K562 (cell line): Measurements from ENCODE around the gene USP32. TPM values are rescaled to one million over a fixed set of nuclear protein-coding genes. Genes with fewer than 3 reads are reported as not detected.

Experiments used
- ATAC-seq: fragments of 200-7000 bp; cut with Tn5 transposase; 3 replicates; pipeline ENCODE4 v1.9.1; 2020; ENCODE audit warnings: moderate library complexity
- BruUV-seq: library from RNA; stranded (reverse); fragments of 400-500 nt; replicated peaks from 2 replicates; lab custom pipeline; 2021; lab: Mats Ljungman, UMichigan
- CTCF ChIA-PET: fragments of 300-600 bp; formaldehyde crosslinking; extraction: SDS; loops from one replicate; lab custom pipeline; 2021; ENCODE audit warnings: low intra/inter-chr PET ratio; lab: Yijun Ruan, JAX
- POLR2A ChIA-PET: fragments of 300-600, 350-650 bp; sonication (Branson Sonifier 250); formaldehyde crosslinking; extraction: SDS; loops from one replicate; lab custom pipeline; 2021; ENCODE audit warnings: antibody characterized with exemption, inconsistent platforms; lab: Yijun Ruan, JAX
- DNase-seq, 4 experiments: peaks; one replicate each; pipeline versions ENCODE4 v3.0.0 to v3.0.0-alpha.2; 2011 to 2018; ENCODE audit warnings: low spot score in 3 of 4, mixed read lengths in 3 of 4; ENCODE audit errors: extremely low read depth in 1 of 4
- FAIRE-seq: peaks from 2 replicates; lab custom pipeline; 2011; peaks lifted over from hg19 to GRCh38; lab: Jason Lieb, UNC
- H2AFZ ChIP-seq: 2 replicates; pipeline ENCODE4 v1.6.0; 2011; ENCODE audit warnings: low read depth, low read length, control low read depth, inconsistent platforms
- H3K27ac ChIP-seq: fragments of 200-600 bp; 3 replicates; pipeline ENCODE4 v1.8.0; 2011; ENCODE audit warnings: low read depth, mild to moderate bottlenecking, control low read depth, inconsistent platforms, low read length, moderate library complexity, mixed read lengths; ENCODE audit errors: extremely low read depth
- H3K27me3 ChIP-seq, 2 experiments: fragments of 300-600 bp in 1 of 2; 2 replicates in 1 of 2; 3 replicates in 1 of 2; pipeline versions ENCODE4 v1.6.0 to v1.8.0; 2011; ENCODE audit warnings: inconsistent platforms in 2 of 2, low read length in 2 of 2, mild to moderate bottlenecking in 1 of 2, mixed read lengths in 1 of 2, moderate library complexity in 1 of 2; ENCODE audit not compliant: control insufficient read depth in 2 of 2, insufficient read depth in 2 of 2
- H3K36me3 ChIP-seq: fragments of 300-600 bp; 3 replicates; pipeline ENCODE4 v1.8.0; 2011; ENCODE audit warnings: mild to moderate bottlenecking, low read length, inconsistent platforms; ENCODE audit not compliant: control insufficient read depth, insufficient read depth
- H3K4me1 ChIP-seq, 2 experiments: fragments of 200-600 bp in 1 of 2; replicated peaks in 1 of 2; 2 replicates in 1 of 2; 3 replicates in 1 of 2; pipeline versions ENCODE4 v1.5.1 to v1.8.0; 2011; ENCODE audit warnings: inconsistent platforms in 2 of 2, low read length in 2 of 2, mild to moderate bottlenecking in 1 of 2, mixed read lengths in 1 of 2, moderate library complexity in 1 of 2; ENCODE audit not compliant: control insufficient read depth in 2 of 2, insufficient read depth in 2 of 2
- H3K4me2 ChIP-seq: 2 replicates; pipeline ENCODE4 v1.6.1; 2011; ENCODE audit warnings: low read length, control low read depth, inconsistent platforms, mixed read lengths; ENCODE audit not compliant: insufficient read depth
- H3K4me3 ChIP-seq: fragments of 200-600 bp; sonication (generic), shearing (Covaris generic); 2 replicates; pipeline ENCODE4 v1.5.1; 2016; ENCODE audit warnings: control low read depth, inconsistent platforms
- H3K79me2 ChIP-seq: fragments of 200-600 bp; 3 replicates; pipeline ENCODE4 v1.8.0; 2011; ENCODE audit warnings: low read length, inconsistent platforms; ENCODE audit not compliant: control insufficient read depth, insufficient read depth
- H3K9ac ChIP-seq, 2 experiments: 2 replicates each; pipeline versions ENCODE4 v1.6.0 to v1.6.1; 2011; ENCODE audit warnings: low read depth in 2 of 2, low read length in 2 of 2, control low read depth in 1 of 2, inconsistent platforms in 1 of 2, mild to moderate bottlenecking in 1 of 2, mixed read lengths in 1 of 2; ENCODE audit not compliant: insufficient read depth in 1 of 2
- H3K9me1 ChIP-seq: one replicate; pipeline ENCODE4 v1.6.0; 2011; ENCODE audit warnings: inconsistent platforms, mild to moderate bottlenecking, low read length, moderate library complexity; ENCODE audit not compliant: control insufficient read depth, insufficient read depth
- H3K9me3 ChIP-seq: replicated peaks from 2 replicates; pipeline ENCODE4 v1.5.1; 2011; ENCODE audit warnings: low read depth, low read length, inconsistent platforms; ENCODE audit not compliant: control insufficient read depth, insufficient read depth
- H4K20me1 ChIP-seq: replicated peaks from 2 replicates; pipeline ENCODE4 v1.6.1; 2011; ENCODE audit warnings: low read length, inconsistent platforms, mixed read lengths; ENCODE audit not compliant: control insufficient read depth, insufficient read depth
- EP300 ChIP-seq: IDR thresholded peaks from 2 replicates; pipeline ENCODE4 v1.6.1; 2012; ENCODE audit warnings: low read length, improper control_type of control experiment
- TFAM ChIP-seq: fragments of 250-450 bp; sonication (Bioruptor Pico); conservative IDR thresholded peaks from 2 replicates; pipeline ENCODE4 v1.5.0; 2021; ENCODE audit warnings: mild to moderate bottlenecking, moderate library complexity
- U2AF1 ChIP-seq: fragments of 200-400 bp; formaldehyde crosslinking; optimal IDR thresholded peaks from 2 replicates; pipeline ENCODE3; 2017; ENCODE audit warnings: mild to moderate bottlenecking, low read depth, low read length, moderate library complexity
- WGBS: fragments of 100-300 bp; shearing (Covaris generic); methylation state at CpG from one replicate; pipeline ENCODE4 v1.1.6; 2016; ENCODE audit warnings: low coverage, mixed read lengths; ENCODE audit not compliant: insufficient coverage; ENCODE audit errors: missing lambda C conversion rate; 5-methylcytosine and 5-hydroxymethylcytosine counted together
- in situ Hi-C: fragments of 300-500 bp; cut with MboI; formaldehyde crosslinking; loops from 4 replicates; pipeline ENCODE4 v1.15.0; 2018; ENCODE audit warnings: inconsistent platforms, mixed read lengths
- intact Hi-C: fragments of 100-400 bp; cut with micrococcal nuclease; formaldehyde crosslinking; loops from 2 replicates; pipeline ENCODE4 v1.14.2; 2022
- polyA plus RNA-seq, 8 experiments: library from polyadenylated mRNA; depleted of rRNA in 4 of 8; stranded (reverse) in 5 of 8; unstranded in 3 of 8; fragments of >200 nt; fragmentation: Nextera tagmentation in 2 of 8; fragmentation: Illumina TruSeq in 1 of 8; extraction: Ambion mirVana in 2 of 8; extraction: Trizol in 1 of 8; gene quantifications; 2 replicates each; pipeline versions ENCODE4 v1.2.1 to v1.2.3, GENCODE V29; 2011 to 2014; ENCODE audit warnings: inconsistent platforms in 1 of 8, missing spikeins in 1 of 8
- total RNA-seq, 7 experiments: library from RNA; depleted of rRNA in 6 of 7; stranded (reverse); fragments of >200 nt in 6 of 7; fragmentation: Illumina TruSeq in 2 of 7; extraction: Trizol in 2 of 7; gene quantifications; 2 replicates each; pipeline versions ENCODE4 v1.2.1 to v1.2.3, GENCODE V29; 2011 to 2021; ENCODE audit warnings: low replicate concordance in 1 of 7
- TF ChIP-seq, protein P1 (sequence below), 3 experiments: fragments of 200-800 bp in 1 of 3; fragments of 250-450 bp in 1 of 3; fragments of 450-650 bp in 1 of 3; sonication (Bioruptor Pico) in 1 of 3; sonication (Bioruptor generic) in 1 of 3; formaldehyde crosslinking in 1 of 3; IDR thresholded peaks; 2 replicates each; pipeline versions ENCODE4 v1.6.1 to v1.8.0; 2016 to 2022; ENCODE audit warnings: mild to moderate bottlenecking in 2 of 3, missing genetic modification characterization in 2 of 3, missing compliant biosample characterization in 1 of 3, moderate library complexity in 1 of 3

USP32 gene
- total and polyA plus RNA-seq, 9 of the 15 experiments (the other 6 are each of a cell fraction or from before 2014, with no cell fraction given): 18.0 to 69.3 (median 47.1) TPM

DNA sequence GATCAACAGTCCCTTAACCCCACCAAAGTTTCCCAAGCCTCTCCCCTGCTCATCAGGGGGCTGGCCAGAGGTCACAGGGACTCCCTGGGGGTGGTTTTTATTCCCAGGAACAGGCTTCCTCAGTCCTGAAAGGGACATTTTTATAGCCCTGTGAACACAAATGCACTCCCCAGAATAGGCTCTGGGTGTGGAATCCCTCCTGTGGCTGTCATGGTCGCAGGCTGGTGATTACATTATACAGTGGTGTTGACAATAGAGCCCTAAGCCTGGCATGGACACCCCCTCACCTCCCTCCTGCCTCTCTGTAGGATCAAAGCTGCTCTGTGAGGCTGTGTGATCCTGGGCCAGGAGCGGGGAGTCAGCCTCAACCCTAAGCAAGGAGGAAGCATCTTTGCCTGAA is 243.6 kb downstream of the USP32 start:
- BruUV-seq: no TSS peak
- no peaks in the 10 kb centered on the region; the same call in 1 of the 2 replicates for H4K20me1 ChIP-seq
- in situ Hi-C loops: loop anchor here (10.0 kb wide), 1 partner anchor 276 kb away; the partner anchor contains the start of gene CHCT1
- H3K4me1 ChIP-seq: peaks cover 0 to 17% of the 10 kb centered on the region in 2 experiments; a peak in 2 of 5 replicates
- no peak overlapping the region for H2AFZ ChIP-seq
- intact Hi-C loops: loop anchor here (10.0 kb wide), 1 partner anchor 486 kb away; no protein-coding TSS in a partner anchor
- no peak overlapping the region for H3K9ac ChIP-seq
- peaks cover 47 to 83% of the 10 kb centered on the region in 2 experiments; a peak in 4 of 5 replicates for H3K27me3 ChIP-seq
- ChIA-PET CTCF (no interaction called here), POLR2A (interaction anchor here (0.7 kb wide), 1 partner anchor 404 kb away, joined by 3 read pairs; no protein-coding TSS in a partner anchor)
- no peak for FAIRE-seq
- no peak for ATAC-seq
- 11% methylated on average over 2 of the region's 2 CpGs for WGBS
- no peaks in the 10 kb centered on the region for H3K9me3 ChIP-seq
- H3K79me2 ChIP-seq: no peaks in the 10 kb centered on the region
- no peak for TF ChIP-seq TFAM (CRISPR knock-in tag)
- TF ChIP-seq U2AF1: no peak
- TF ChIP-seq, protein P1, sequence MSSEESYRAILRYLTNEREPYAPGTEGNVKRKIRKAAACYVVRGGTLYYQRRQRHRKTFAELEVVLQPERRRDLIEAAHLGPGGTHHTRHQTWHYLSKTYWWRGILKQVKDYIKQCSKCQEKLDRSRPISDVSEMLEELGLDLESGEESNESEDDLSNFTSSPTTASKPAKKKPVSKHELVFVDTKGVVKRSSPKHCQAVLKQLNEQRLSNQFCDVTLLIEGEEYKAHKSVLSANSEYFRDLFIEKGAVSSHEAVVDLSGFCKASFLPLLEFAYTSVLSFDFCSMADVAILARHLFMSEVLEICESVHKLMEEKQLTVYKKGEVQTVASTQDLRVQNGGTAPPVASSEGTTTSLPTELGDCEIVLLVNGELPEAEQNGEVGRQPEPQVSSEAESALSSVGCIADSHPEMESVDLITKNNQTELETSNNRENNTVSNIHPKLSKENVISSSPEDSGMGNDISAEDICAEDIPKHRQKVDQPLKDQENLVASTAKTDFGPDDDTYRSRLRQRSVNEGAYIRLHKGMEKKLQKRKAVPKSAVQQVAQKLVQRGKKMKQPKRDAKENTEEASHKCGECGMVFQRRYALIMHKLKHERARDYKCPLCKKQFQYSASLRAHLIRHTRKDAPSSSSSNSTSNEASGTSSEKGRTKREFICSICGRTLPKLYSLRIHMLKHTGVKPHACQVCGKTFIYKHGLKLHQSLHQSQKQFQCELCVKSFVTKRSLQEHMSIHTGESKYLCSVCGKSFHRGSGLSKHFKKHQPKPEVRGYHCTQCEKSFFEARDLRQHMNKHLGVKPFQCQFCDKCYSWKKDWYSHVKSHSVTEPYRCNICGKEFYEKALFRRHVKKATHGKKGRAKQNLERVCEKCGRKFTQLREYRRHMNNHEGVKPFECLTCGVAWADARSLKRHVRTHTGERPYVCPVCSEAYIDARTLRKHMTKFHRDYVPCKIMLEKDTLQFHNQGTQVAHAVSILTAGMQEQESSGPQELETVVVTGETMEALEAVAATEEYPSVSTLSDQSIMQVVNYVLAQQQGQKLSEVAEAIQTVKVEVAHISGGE (CRISPR knock-in tag; IDR thresholded peaks at IDR 0.05): peak in 1 of 3 experiments; percentile 41; a peak in 1 of 6 replicates
- no peak for TF ChIP-seq EP300
- no peaks in the 10 kb centered on the region for H3K9me1 ChIP-seq
- no peak overlapping the region for H3K4me3 ChIP-seq
- no peak overlapping the region for H3K27ac ChIP-seq
- no peak overlapping the region for H3K4me2 ChIP-seq
- no peak for DNase-seq
- H3K36me3 ChIP-seq: no peaks in the 10 kb centered on the region
